ENCODE data around the gene SIDT2. TPM values are rescaled to one million over a fixed set of nuclear protein-coding genes. Genes with fewer than 3 reads are reported as not detected.

The SIDT2 gene
- total and polyA plus RNA-seq, 2 of the 13 experiments (the other 11 are each of a cell fraction or from before 2014, with no cell fraction given), result 11.5 to 28.0 TPM

GRCh38 chr11:117199053-117199915 lies 20.7 kb downstream of the SIDT2 start, which contains the start of gene TAGLN:
TSS of gene TAGLN (plus strand) at chr11:117199370. CDS start at chr11:117203014, 3,644 bp downstream.
- no peak for FAIRE-seq
- POLR2A ChIA-PET, result interaction anchor here (1.2 kb wide), 1 partner anchor 20 kb away, joined by 4 read pairs; no protein-coding TSS in a partner anchor
- no peaks in the 10 kb centered on the region for H4K20me1 ChIP-seq (ENCODE audit: insufficient read depth, low read length)
- H3K4me2 ChIP-seq (ENCODE audit: low read depth, low read length), result no peak within 1 kb of the TSS; the same call in 1 of the 2 replicates
- DNase-seq (ENCODE audit: low spot score), result peak; percentile 21
- H3K36me3 ChIP-seq (replicated peaks in 1 of 2; ENCODE audit: control insufficient read depth in 1 of 2, insufficient read depth in 2 of 2, low read length in 2 of 2), result peaks cover 0 to 3% of the 10 kb centered on the region in 2 experiments; a peak in 1 of 5 replicates
- H2AFZ ChIP-seq (ENCODE audit: low read length), result no peak within 1 kb of the TSS
- H3K4me1 ChIP-seq (ENCODE audit: insufficient read depth, low read length), result peaks cover 9% of the 10 kb centered on the region
- no peak within 1 kb of the TSS; a peak in 3 of 6 replicates for H3K4me3 ChIP-seq (replicated peaks in 1 of 3; ENCODE audit: insufficient read depth in 1 of 3, low read depth in 2 of 3, low read length in 3 of 3)
- in situ Hi-C loops (cut with HindIII; ENCODE audit: extremely low pct_ligation_motif_present, low pct_unique_long_range_greater_than_20kb) (no loop called here), intact Hi-C loops (cut with micrococcal nuclease; ENCODE audit: unreplicated experiment) (no loop called here)
- 56% methylated on average over 8 of the region's 34 CpGs for WGBS (ENCODE audit: low lambda C conversion rate)
- no peaks in the 10 kb centered on the region for H3K9me3 ChIP-seq (ENCODE audit: low read length)
- no TSS peak for BruUV-seq (replicated peaks)
- TF ChIP-seq SMAD9 (CRISPR knock-in tag; IDR thresholded peaks at IDR 0.05), result no peak
- TF ChIP-seq EHMT2 (IDR thresholded peaks at IDR 0.05; ENCODE audit: borderline replicate concordance, low read depth, low read length), result no peak
- peak; percentile 52 for TF ChIP-seq AGO2 (optimal IDR thresholded peaks at IDR 0.05; ENCODE audit: low read depth, low read length)
- no peak for TF ChIP-seq ZNF781 (CRISPR knock-in tag; IDR thresholded peaks at IDR 0.05; ENCODE audit: borderline replicate concordance, not compliant biosample characterization)
- TF ChIP-seq ZNF607 (CRISPR knock-in tag; IDR thresholded peaks at IDR 0.05; ENCODE audit: borderline replicate concordance), result no peak
- TF ChIP-seq ARNTL (CRISPR knock-in tag; IDR thresholded peaks at IDR 0.05), result no peak
- H3K27me3 ChIP-seq (ENCODE audit: control insufficient read depth in 1 of 2, insufficient read depth in 2 of 2, low read length in 2 of 2), result no peaks in the 10 kb centered on the region
- no peak within 1 kb of the TSS for H3K27ac ChIP-seq (ENCODE audit: extremely low read length, insufficient read depth, low read length)
- ATAC-seq, result peak; percentile 30
- CTCF ChIA-PET (ENCODE audit: low intra/inter-chr PET ratio, low total read pairs), result no interaction called here
- no peak within 1 kb of the TSS for H3K9ac ChIP-seq (ENCODE audit: insufficient read depth, low read depth, low read length)
- H3K79me2 ChIP-seq (ENCODE audit: insufficient read depth, low read length), result no peaks in the 10 kb centered on the region

All from HepG2 (cell line).